Muscle of leg (tissue), 11 donors: ENCODE measurements around the gene NCSTN. TPM values are rescaled to one million over a fixed set of nuclear protein-coding genes. Genes with fewer than 3 reads are reported as not detected.
"Not testable (repeated sequence)": the region's sequence is repeated elsewhere in the genome, so short reads cannot be mapped to it uniquely, and the experiment has no call there.

Experiments used
- DNase-seq: peaks from one replicate; pipeline ENCODE4 v3.0.0; 2013
- H3K27ac ChIP-seq: one replicate; pipeline ENCODE4 v1.5.1; 2013; ENCODE audit warnings: mild to moderate bottlenecking, low read length, control low read depth
- H3K27me3 ChIP-seq: one replicate; pipeline ENCODE4 v1.6.1; 2013; ENCODE audit warnings: low read length; ENCODE audit not compliant: control insufficient read depth, insufficient read depth
- H3K36me3 ChIP-seq: one replicate; pipeline ENCODE4 v1.6.1; 2013; ENCODE audit warnings: low read length; ENCODE audit not compliant: control insufficient read depth, insufficient read depth
- H3K4me1 ChIP-seq: one replicate; pipeline ENCODE4 v1.6.1; 2013; ENCODE audit warnings: low read length; ENCODE audit not compliant: control insufficient read depth, insufficient read depth
- H3K4me3 ChIP-seq: one replicate; pipeline ENCODE4 v1.5.1; 2013; ENCODE audit warnings: low read length, control low read depth
- H3K9me3 ChIP-seq: replicated peaks from 2 replicates; pipeline ENCODE4 v1.6.1; 2013; ENCODE audit warnings: low read depth, low read length; ENCODE audit not compliant: control insufficient read depth
- WGBS: methylation state at CpG from one replicate; pipeline ENCODE4 v1.1.5; 2013; ENCODE audit warnings: missing lambda C conversion rate; ENCODE audit not compliant: insufficient coverage; 5-methylcytosine and 5-hydroxymethylcytosine counted together
- polyA plus RNA-seq, 8 donors: library from polyadenylated mRNA; unstranded; fragments of 120-200 nt; gene quantifications; one replicate each; pipeline versions ENCODE4 v1.2.1 to v1.2.3, GENCODE V29; 2013; ENCODE audit warnings: inconsistent platforms in 1 of 8, low replicate concordance in 1 of 8; ENCODE audit not compliant: insufficient read length in 8 of 8, insufficient read depth in 1 of 8
- total RNA-seq: library from RNA; stranded (reverse); fragments of 120-200 nt; gene quantifications from one replicate; pipeline ENCODE4 v1.2.4, GENCODE V29; 2013

The NCSTN gene
- total and polyA plus RNA-seq, 9 donors = 43.4 to 111 (median 98.4) TPM

GRCh38 chr1:160377585-160378206 lies 34.5 kb downstream of the NCSTN start:
- WGBS = 53% methylated on average over 4 of the region's 7 CpGs
- Histone ChIP-seq H3K27me3 (no peaks in the 10 kb centered on the region), H3K36me3 (no peaks in the 10 kb centered on the region), H3K4me1 (peaks cover 30% of the 10 kb centered on the region), H3K4me3 (no peak overlapping the region), H3K27ac (no peak overlapping the region), H3K9me3 (no peaks in the 10 kb centered on the region)
- no peak for DNase-seq

DNA sequence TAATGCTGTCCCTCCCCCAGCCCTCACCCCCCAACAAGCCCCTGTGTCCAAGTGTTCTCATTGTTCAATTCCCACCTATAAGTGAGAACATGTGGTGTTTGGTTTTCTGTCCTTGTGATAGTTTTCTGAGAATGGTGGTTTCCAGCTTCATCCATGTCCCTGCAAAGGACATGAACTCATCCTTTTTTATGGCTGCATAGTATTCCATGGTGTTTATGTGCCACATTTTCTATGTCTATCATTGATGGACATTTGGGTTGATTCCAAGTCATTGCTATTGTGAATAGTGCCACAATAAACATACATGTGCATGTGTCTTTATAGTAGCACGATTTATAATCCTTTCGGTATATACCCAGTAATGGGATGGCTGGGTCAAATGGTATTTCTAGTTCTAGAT lies 41.6 kb downstream of the NCSTN start:
- no CpG with 5 or more reads among the region's 2 CpGs for WGBS
- DNase-seq = not testable (repeated sequence)

DNA sequence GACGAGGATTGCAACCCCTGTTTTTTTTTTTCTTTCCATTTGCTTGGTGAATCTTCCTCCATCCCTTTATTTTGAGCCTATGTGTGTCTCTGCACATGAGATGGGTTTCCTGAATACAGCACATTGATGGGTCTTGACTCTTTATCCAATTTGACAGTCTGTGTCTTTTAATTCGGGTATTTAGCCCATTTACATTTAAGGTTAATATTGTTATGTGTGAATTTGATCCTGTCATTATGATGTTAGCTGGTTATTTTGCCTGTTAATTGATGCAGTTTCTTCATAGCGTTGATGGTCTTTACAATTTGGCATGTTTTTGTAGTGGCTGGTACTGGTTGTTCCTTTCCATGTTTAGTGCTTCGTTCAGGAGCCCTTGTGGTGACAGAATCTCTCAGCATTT lies 45.2 kb downstream of the NCSTN start:
- not testable (repeated sequence) for H3K4me3 ChIP-seq, H3K27ac ChIP-seq, H3K36me3 ChIP-seq, DNase-seq, H3K4me1 ChIP-seq, H3K9me3 ChIP-seq, H3K27me3 ChIP-seq
- 83% methylated on average over 1 of the region's 4 CpGs for WGBS

More for the DNA sequence above, 41.6 kb downstream of the NCSTN start:
- not testable (repeated sequence) for H3K27me3 ChIP-seq, H3K36me3 ChIP-seq, H3K27ac ChIP-seq, H3K4me1 ChIP-seq, H3K9me3 ChIP-seq, H3K4me3 ChIP-seq

GRCh38 chr1:160394673-160395072 lies 51.5 kb downstream of the NCSTN start:
- no peak overlapping the region for H3K27ac ChIP-seq
- H3K4me1 ChIP-seq = peaks cover 4% of the 10 kb centered on the region
- H3K27me3 ChIP-seq = peaks cover 10% of the 10 kb centered on the region
- DNase-seq = no peak
- no peak overlapping the region for H3K4me3 ChIP-seq
- no peaks in the 10 kb centered on the region for H3K36me3 ChIP-seq
- no peaks in the 10 kb centered on the region for H3K9me3 ChIP-seq
- 89% methylated on average over 8 of the region's 8 CpGs for WGBS

DNA sequence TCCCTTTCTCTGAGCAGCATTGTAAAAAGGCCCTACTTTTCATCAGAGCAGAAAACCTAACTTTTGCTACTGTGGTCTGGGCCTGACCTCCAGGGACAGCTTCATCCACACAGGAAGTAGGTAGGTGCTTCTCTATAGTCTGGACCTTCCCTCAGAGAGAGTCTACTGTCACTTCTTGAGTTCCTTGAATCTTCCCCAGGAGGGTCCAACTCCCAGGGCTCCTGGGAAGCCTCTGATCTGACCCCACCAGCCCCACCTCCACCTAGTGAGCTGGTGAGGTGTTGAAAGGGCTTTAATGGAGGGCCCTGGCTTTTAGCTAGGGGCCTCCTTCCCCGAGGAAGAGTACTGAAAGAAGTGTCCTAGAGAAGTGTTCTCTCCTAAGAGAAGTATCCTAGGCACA lies 54.5 kb downstream of the NCSTN start:
- Histone ChIP-seq H3K4me3 (no peak overlapping the region), H3K4me1 (peaks cover 25% of the 10 kb centered on the region), H3K27me3 (peaks cover 7% of the 10 kb centered on the region), H3K36me3 (no peaks in the 10 kb centered on the region), H3K27ac (no peak overlapping the region), H3K9me3 (no peaks in the 10 kb centered on the region)
- DNase-seq = no peak
- WGBS = 33% methylated on average over 1 of the region's 1 CpG

GRCh38 chr1:160398823-160399222 lies 55.6 kb downstream of the NCSTN start:
- no peak overlapping the region for H3K27ac ChIP-seq
- H3K9me3 ChIP-seq = no peaks in the 10 kb centered on the region
- H3K27me3 ChIP-seq = peaks cover 7% of the 10 kb centered on the region
- 90% methylated on average over 2 of the region's 4 CpGs for WGBS
- no peaks in the 10 kb centered on the region for H3K36me3 ChIP-seq
- H3K4me1 ChIP-seq = peaks cover 32% of the 10 kb centered on the region
- DNase-seq = no peak
- no peak overlapping the region for H3K4me3 ChIP-seq

DNA sequence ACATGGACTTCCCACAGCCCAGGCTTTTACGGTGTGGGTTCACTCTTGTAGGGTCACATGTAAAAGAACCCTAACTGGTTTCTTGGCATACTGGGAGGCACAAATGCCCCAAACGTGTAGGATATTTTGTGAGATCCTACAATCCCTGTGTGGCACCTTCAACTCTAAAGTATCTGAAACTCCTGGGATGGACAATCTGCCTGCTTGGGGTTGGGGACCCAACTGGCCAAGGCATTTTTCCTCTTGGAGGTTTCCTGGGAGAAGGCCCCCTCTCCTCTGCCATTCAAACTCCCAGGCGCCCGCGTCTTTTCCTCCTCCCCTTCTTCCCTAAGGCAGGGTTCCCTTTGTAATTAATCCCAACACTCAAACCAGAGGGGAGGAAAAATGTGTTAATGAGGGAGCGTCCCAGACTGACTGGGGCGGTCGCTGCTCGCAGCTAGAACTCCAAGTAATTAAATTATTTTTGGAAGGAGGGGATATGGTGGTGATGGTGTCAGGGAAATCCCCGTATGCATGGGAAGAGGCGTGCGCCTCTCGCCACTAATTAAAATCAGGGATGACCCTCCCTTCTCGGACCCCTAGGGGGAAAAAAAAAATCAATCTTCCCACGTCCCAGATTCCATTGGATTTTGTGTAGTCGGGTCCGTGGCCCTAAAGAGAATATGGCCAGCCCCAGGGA lies 56.5 kb downstream of the NCSTN start:
- Histone ChIP-seq H3K27me3 (peaks cover 7% of the 10 kb centered on the region), H3K36me3 (no peaks in the 10 kb centered on the region), H3K27ac (peak overlapping the region; percentile 75), H3K9me3 (no peaks in the 10 kb centered on the region), H3K4me1 (peaks cover 32% of the 10 kb centered on the region), H3K4me3 (peak overlapping the region; percentile 82)
- 0% methylated on average over 2 of the region's 17 CpGs for WGBS
- no peak for DNase-seq

- Histone ChIP-seq H3K4me3 (peak within 1 kb of the TSS; percentile 82), H3K4me1 (peaks cover 36% of the 10 kb centered on the region), H3K9me3 (no peaks in the 10 kb centered on the region), H3K27ac (peak within 1 kb of the TSS; percentile 75), H3K36me3 (peaks cover 2% of the 10 kb centered on the region), H3K27me3 (peaks cover 7% of the 10 kb centered on the region)
- WGBS = 3% methylated on average over 6 of the region's 34 CpGs
- peak; percentile 93 for DNase-seq
These were observed 57.1 kb downstream of the NCSTN start, which contains the start of gene VANGL2 for GRCh38 chr1:160400223-160400645. TSS of gene VANGL2 (plus strand) at chr1:160400564. CDS start at chr1:160415838, 15,274 bp downstream.

GRCh38 chr1:160400646-160401486 lies 57.7 kb downstream of the NCSTN start:
- Histone ChIP-seq H3K27ac (peak overlapping the region; percentile 55), H3K4me3 (peak overlapping the region; percentile 82), H3K9me3 (no peaks in the 10 kb centered on the region), H3K4me1 (peaks cover 41% of the 10 kb centered on the region), H3K27me3 (peaks cover 7% of the 10 kb centered on the region), H3K36me3 (peaks cover 3% of the 10 kb centered on the region)
- DNase-seq = peak; percentile 69
- WGBS = 2% methylated on average over 37 of the region's 55 CpGs

DNA sequence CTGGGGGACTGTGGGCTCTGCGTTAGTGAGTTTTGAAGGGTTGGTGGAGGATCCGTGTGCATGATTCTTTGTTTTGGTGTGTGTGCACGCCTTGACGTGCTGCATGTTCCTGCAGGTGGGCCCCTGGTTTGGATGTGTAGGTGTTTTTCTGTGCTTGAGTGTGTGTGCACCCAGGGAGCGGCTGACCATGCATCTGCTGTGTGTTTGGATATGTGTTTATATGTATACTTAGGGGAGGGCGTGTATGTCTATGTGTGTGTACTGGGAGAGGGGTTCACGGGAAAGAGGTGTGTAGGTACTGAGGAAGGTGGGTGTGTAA lies 58.3 kb downstream of the NCSTN start:
- H3K4me3 ChIP-seq = peak overlapping the region; percentile 82
- DNase-seq = no peak
- H3K36me3 ChIP-seq = peaks cover 3% of the 10 kb centered on the region
- no peaks in the 10 kb centered on the region for H3K9me3 ChIP-seq
- WGBS = 11% methylated on average over 7 of the region's 7 CpGs
- peaks cover 41% of the 10 kb centered on the region for H3K4me1 ChIP-seq
- peaks cover 7% of the 10 kb centered on the region for H3K27me3 ChIP-seq
- H3K27ac ChIP-seq = no peak overlapping the region
